ENCODE measurements around the gene FHIT.
"Not testable (repeated sequence)": the region's sequence is repeated elsewhere in the genome, so short reads cannot be mapped to it uniquely, and the experiment has no call there.

Gene FHIT

GRCh38 chr3:61051666-61052065 lies 199.6 kb downstream of the FHIT start:
- no peak for DNase-seq

GRCh38 chr3:61045169-61045568 lies 206.1 kb downstream of the FHIT start:
- not testable (repeated sequence) for DNase-seq

GRCh38 chr3:61043156-61043555 lies 208.1 kb downstream of the FHIT start:
- no peak for DNase-seq

GRCh38 chr3:61040618-61041017 lies 210.6 kb downstream of the FHIT start:
- DNase-seq, result no peak

GRCh38 chr3:61035573-61035972 lies 215.7 kb downstream of the FHIT start:
- DNase-seq, result no peak

- no peak for DNase-seq
Observed at GRCh38 chr3:61032991-61033390, 218.3 kb downstream of the FHIT start.

- no peak for DNase-seq
Observed at GRCh38 chr3:61031503-61031902, 219.7 kb downstream of the FHIT start.

- no peak for DNase-seq
Observed at GRCh38 chr3:61030469-61031035, 220.7 kb downstream of the FHIT start.

- DNase-seq, result no peak
Observed at GRCh38 chr3:61029194-61029593, 222.1 kb downstream of the FHIT start.

GRCh38 chr3:61018807-61019206 lies 232.4 kb downstream of the FHIT start:
- DNase-seq, result no peak

- DNase-seq, result not testable (repeated sequence)
Observed at GRCh38 chr3:61017028-61017427, 234.2 kb downstream of the FHIT start.

- no peak for DNase-seq
Observed at GRCh38 chr3:61015859-61016258, 235.4 kb downstream of the FHIT start.

GRCh38 chr3:61015408-61015807 lies 235.8 kb downstream of the FHIT start:
- DNase-seq, result no peak

- DNase-seq, result peak; percentile 66
Observed at GRCh38 chr3:61008998-61009380, 242.3 kb downstream of the FHIT start.

GRCh38 chr3:61008153-61008997 lies 242.9 kb downstream of the FHIT start:
- peak; percentile 13 for DNase-seq

- DNase-seq, result no peak
Observed at GRCh38 chr3:61005591-61005990, 245.7 kb downstream of the FHIT start.

GRCh38 chr3:60998858-60999257 lies 252.4 kb downstream of the FHIT start:
- no peak for DNase-seq

GRCh38 chr3:60992395-60992794 lies 258.9 kb downstream of the FHIT start:
- peak; percentile 49 for DNase-seq

GRCh38 chr3:60990442-60990730 lies 260.9 kb downstream of the FHIT start:
- no peak for DNase-seq

- DNase-seq, result no peak
Observed at GRCh38 chr3:60989626-60990441, 261.4 kb downstream of the FHIT start.

- not testable (repeated sequence) for DNase-seq
Observed at GRCh38 chr3:60987191-60987590, 264.1 kb downstream of the FHIT start.

- DNase-seq, result no peak
Observed at GRCh38 chr3:60986552-60986951, 264.7 kb downstream of the FHIT start.

- no peak for DNase-seq
Observed at GRCh38 chr3:60983906-60984305, 267.3 kb downstream of the FHIT start.

GRCh38 chr3:60980342-60980692 lies 270.9 kb downstream of the FHIT start:
- DNase-seq, result no peak

Data from inflammatory macrophage treated with lipopolysaccharide for 4 hours (primary cell).